ENCODE measurements around the gene RPL7L1. TPM values are rescaled to one million over a fixed set of nuclear protein-coding genes. Genes with fewer than 3 reads are reported as not detected.

Gene RPL7L1
- total RNA-seq, 1 experiment from 2014 or later = 159 TPM

DNA sequence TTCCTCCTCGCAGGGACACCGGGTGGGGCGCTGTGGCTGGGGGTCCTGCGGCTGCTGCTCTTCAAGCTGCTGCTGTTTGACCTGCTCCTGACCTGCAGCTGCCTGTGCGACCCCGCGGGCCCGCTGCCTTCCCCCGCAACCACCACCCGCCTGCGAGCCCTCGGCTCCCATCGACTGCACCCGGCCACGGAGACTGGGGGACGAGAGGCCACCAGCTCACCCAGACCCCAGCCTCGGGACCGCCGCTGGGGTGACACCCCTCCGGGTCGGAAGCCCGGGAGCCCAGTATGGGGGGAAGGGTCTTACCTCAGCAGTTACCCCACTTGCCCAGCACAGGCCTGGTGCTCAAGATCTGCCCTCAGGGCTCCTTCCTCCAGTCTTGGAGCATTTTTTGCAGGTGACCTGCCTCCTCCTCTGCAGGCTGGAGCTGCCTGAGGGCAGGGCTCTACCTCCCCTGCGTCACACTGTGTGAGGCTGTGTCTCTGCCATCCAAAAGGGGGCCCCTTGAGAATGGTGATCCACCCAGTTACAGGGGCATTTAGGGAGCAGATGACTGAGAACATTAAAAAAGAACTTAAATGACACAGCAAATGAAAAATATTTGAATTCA, 45.9 kb downstream of the RPL7L1 start:
- in situ Hi-C loops (cut with HindIII; ENCODE audit: low sequenced_read_pairs) = no loop called here
- no peak for DNase-seq (ENCODE audit: low spot score)

DNA sequence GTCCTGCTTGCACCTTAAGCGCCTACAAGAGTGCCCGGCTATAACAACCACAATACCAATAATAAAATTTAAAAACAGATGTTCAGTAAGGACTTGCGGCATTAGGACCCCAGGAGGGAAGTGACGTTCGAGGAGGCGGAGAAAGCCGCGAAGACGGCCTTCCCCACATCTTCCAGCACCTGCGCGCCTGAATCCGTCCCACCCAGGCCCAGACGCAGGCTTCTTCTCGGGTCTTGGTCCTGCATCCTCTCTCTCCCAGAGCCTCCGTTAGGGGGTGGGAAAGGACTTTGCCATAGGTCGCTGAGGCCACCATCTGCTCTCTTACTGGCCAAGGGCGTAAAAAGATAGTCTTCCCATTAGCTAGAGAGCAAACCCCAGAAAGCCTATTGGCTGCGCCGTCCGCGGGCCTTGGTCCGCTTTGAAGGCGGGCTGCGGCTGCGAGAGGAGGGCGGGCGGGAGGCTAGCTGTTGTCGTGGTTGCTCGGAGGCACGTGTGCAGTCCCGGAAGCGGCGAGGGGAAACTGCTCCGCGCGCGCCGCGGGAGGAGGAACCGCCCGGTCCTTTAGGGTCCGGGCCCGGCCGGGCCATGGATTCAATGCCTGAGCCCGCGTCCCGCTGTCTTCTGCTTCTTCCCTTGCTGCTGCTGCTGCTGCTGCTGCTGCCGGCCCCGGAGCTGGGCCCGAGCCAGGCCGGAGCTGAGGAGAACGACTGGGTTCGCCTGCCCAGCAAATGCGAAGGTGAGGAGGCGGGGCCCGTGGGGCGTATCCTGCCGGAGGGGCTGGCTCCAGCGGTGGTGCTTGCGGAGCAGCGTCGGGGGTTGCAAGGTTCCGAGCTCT, 49.8 kb downstream of the RPL7L1 start, which contains the start of gene CNPY3:
Gene CNPY3 (plus strand): TSS at position 495 of the 835 bp plus-strand sequence. CDS start 91 bp downstream, at position 586.
- peak; percentile 99 for DNase-seq (ENCODE audit: low spot score)
- in situ Hi-C loops (cut with HindIII; ENCODE audit: low sequenced_read_pairs) = no loop called here

DNA sequence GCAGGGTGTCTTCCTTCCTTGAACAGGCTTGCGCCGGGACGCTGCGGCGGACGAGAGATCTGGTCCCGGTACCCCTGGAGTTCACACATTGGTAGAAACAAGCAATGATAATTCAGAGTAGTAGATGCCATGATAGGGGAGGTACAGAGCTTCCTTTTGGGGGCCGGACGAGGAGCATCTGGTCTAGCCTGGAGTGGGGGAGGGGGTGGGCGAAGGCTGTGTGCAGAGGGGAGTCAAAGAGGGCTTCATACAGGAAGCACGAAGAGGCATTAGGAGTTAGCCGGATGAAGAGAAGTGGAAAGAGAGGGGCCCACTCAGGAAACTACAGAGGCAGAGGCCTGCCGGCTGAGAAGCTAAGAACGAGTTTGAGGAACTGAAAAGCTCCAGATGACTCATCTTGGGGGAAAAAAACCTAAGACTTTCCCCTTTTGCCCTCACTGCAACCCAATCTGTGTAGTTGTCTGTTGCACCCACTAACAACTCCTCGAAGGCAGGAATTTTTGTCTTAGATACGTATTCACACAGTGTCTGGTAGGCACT, 50.5 kb downstream of the RPL7L1 start:
- in situ Hi-C loops (cut with HindIII; ENCODE audit: low sequenced_read_pairs) = no loop called here
- no peak for DNase-seq (ENCODE audit: low spot score)

DNA sequence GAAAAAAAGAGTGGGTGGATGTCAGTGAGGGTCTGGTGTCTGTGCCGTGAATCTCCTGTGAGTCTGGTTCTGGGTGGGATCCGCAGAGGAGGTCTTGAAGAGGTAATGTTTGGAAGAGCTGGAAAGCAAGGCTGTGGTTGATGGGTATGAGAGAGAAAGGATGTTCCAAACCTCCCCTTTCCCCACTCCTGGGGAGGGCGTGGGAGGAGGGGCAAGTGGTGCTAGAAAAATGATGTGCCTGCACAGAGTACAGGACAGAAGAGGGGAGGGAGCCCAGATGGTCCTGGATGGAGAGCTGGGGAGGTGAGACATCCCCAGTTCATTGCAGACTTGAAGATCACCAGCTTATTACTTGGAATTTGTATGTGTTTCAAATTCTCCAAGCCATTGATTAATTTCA, 53.0 kb downstream of the RPL7L1 start:
- in situ Hi-C loops (cut with HindIII; ENCODE audit: low sequenced_read_pairs) = no loop called here
- no peak for DNase-seq (ENCODE audit: low spot score)

DNA sequence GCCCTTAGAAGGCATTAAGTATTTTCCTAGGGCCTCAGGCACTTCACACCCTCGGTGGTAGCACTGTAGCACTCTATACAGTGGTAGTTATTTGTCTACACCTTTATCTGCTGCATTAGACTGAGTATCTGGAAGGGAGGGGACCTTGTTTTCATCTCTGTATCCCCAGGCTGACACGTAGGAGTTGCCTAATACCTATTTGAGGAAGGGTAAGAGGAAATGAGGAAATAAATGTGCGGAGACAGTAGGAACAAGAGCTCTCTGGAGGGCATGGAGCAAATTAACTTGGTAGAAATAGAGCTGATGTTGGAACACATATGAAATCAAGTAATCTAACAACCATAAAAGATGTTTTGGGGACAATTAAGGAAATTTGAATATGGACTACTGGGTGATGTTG, 53.8 kb downstream of the RPL7L1 start:
- in situ Hi-C loops (cut with HindIII; ENCODE audit: low sequenced_read_pairs) = no loop called here
- no peak for DNase-seq (ENCODE audit: low spot score)

GRCh38 chr6:42935322-42935721, 55.9 kb downstream of the RPL7L1 start:
- in situ Hi-C loops (cut with HindIII; ENCODE audit: low sequenced_read_pairs) = no loop called here

DNA sequence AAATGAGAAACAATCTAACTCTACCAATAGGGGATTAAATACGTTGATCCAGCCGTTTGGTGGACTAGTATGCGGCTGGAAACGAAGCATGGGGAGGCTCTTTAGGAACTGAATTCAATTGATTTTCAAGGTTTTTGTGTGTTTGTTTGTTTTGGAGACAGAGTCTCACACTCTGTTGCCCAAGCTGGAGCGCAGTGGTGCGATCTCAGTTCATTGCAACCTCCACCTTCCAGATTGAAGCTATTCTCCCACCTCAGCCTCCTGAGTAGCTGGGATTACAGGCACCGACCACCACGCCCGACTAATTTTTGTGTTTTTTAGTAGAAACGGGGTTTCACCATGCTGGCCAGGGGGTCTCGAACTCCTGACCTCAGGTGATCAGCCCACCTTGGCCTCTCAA, 57.0 kb downstream of the RPL7L1 start:
- no peak for DNase-seq (ENCODE audit: low spot score)
- in situ Hi-C loops (cut with HindIII; ENCODE audit: low sequenced_read_pairs) = no loop called here

More at GRCh38 chr6:42935322-42935721, 55.9 kb downstream of the RPL7L1 start:
- no peak for DNase-seq (ENCODE audit: low spot score)

DNA sequence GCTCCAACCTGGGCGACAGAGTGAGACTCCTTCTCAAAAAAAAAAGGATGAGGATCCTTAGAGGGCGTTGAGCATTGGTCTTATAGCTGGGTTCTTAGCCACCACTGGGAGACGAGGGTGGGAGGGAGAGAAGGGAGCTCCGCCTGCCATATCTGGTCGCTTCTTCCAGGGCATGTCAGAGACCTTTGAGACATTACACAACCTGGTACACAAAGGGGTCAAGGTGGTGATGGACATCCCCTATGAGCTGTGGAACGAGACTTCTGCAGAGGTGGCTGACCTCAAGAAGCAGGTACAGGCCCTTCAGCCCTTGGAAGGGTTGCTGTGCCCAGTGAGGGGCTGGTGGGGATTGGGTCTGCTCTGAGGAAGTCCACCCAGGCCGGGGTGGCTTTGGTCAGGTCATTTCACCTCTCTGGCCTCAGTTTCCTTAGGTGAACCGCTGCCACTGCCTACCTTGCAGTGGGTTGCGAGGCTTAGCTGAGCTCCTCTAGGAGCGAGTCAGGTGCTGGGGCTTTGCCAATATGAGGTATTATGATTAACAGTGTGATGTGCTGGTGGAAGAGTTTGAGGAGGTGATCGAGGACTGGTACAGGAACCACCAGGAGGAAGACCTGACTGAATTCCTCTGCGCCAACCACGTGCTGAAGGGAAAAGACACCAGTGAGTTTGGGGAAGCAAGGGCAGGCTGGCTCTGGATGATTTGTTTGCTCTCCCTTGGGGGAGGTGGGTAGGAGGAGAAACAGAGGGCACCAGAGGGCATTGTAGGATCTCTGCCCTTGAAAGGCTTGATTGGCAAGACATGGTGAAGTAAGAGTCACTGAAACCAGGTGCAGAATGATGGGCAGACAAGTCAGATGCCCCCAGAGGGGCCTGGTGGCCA, 58.4 kb downstream of the RPL7L1 start:
- in situ Hi-C loops (cut with HindIII; ENCODE audit: low sequenced_read_pairs) = no loop called here

GRCh38 chr6:42938428-42938796, 59.0 kb downstream of the RPL7L1 start:
- in situ Hi-C loops (cut with HindIII; ENCODE audit: low sequenced_read_pairs) = no loop called here
- no peak for DNase-seq (ENCODE audit: low spot score)

More for the DNA sequence above, 58.4 kb downstream of the RPL7L1 start:
- no peak for DNase-seq (ENCODE audit: low spot score)

DNA sequence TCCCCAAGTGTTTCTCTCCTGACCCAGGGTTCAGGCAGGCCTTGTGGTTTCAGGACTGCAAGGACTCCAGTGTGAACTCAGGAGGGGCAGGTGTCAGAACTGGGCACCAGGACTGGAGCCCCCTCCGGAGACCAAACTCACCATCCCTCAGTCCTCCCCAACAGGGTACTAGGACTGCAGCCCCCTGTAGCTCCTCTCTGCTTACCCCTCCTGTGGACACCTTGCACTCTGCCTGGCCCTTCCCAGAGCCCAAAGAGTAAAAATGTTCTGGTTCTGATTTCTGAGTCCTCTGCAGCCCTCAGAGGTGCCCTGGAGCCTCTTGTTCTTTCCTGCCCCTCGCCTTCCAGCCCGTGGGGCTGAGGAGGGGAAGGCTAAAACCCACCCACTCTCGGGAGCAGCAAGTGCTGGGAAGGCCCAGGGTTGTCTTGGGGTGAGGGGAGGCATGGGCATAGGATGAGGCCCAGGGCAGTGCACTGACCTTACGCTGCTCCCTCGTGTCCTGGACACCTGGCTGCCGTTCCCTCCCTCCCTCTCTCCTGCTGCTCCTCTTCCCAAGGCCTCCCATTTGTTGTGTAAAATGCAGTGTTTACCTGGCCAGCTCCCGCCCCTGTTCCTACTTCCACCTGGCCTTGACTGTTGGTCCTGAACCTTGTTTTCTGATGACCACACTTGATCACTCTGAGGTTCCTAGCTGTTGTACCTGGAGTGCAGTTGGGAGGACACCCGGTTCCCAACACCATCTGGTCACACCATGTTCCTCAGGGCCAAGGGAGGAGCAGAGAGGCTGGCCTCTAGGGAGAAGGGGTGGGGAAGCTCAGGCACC, 59.8 kb downstream of the RPL7L1 start:
- in situ Hi-C loops (cut with HindIII; ENCODE audit: low sequenced_read_pairs) = no loop called here
- no peak for DNase-seq (ENCODE audit: low spot score)

Other genes with a start within 250 kb of the RPL7L1 start
- gene PRPH2, start 157.0 kb upstream of the RPL7L1 start, total RNA-seq (2014; rRNA removed; shearing (Covaris generic)) = not detected in 2 replicates
- gene TBCC, start 133.5 kb upstream of the RPL7L1 start, total RNA-seq (2014; rRNA removed; shearing (Covaris generic)) = 57.7 and 73.2 TPM in 2 replicates
- 0.37 and 1.6 TPM in 2 replicates for gene BICRAL, start 97.6 kb upstream of the RPL7L1 start, total RNA-seq (2014; rRNA removed; shearing (Covaris generic))
- gene PTCRA, start 36.4 kb downstream of the RPL7L1 start, total RNA-seq (2014; rRNA removed; shearing (Covaris generic)) = not detected in 2 replicates
- 47.5 and 52.5 TPM in 2 replicates for gene CNPY3, start 49.9 kb downstream of the RPL7L1 start, total RNA-seq (2014; rRNA removed; shearing (Covaris generic))
- gene GNMT, start 81.1 kb downstream of the RPL7L1 start, total RNA-seq (2014; rRNA removed; shearing (Covaris generic)) = 0.75 TPM in 1 of 2 replicates, not detected in the other
- 14.1 and 19.2 TPM in 2 replicates for gene PEX6, start 99.6 kb downstream of the RPL7L1 start, total RNA-seq (2014; rRNA removed; shearing (Covaris generic))
- 64.8 and 71.0 TPM in 2 replicates for gene PPP2R5D, start 105.0 kb downstream of the RPL7L1 start, total RNA-seq (2014; rRNA removed; shearing (Covaris generic))
- 77.0 and 78.3 TPM in 2 replicates for gene MEA1, start 134.3 kb downstream of the RPL7L1 start, total RNA-seq (2014; rRNA removed; shearing (Covaris generic))
- 131 and 136 TPM in 2 replicates for gene KLHDC3, start 134.6 kb downstream of the RPL7L1 start, total RNA-seq (2014; rRNA removed; shearing (Covaris generic))
- 140 and 164 TPM in 2 replicates for gene RRP36, start 142.0 kb downstream of the RPL7L1 start, total RNA-seq (2014; rRNA removed; shearing (Covaris generic))
- 29.0 and 33.1 TPM in 2 replicates for gene CUL7, start 174.2 kb downstream of the RPL7L1 start, total RNA-seq (2014; rRNA removed; shearing (Covaris generic))
- 51.0 and 92.2 TPM in 2 replicates for gene MRPL2, start 179.8 kb downstream of the RPL7L1 start, total RNA-seq (2014; rRNA removed; shearing (Covaris generic))
- 13.8 and 14.1 TPM in 2 replicates for gene KLC4, start 180.0 kb downstream of the RPL7L1 start, total RNA-seq (2014; rRNA removed; shearing (Covaris generic))
- 237 and 257 TPM in 2 replicates for gene PTK7, start 196.7 kb downstream of the RPL7L1 start, total RNA-seq (2014; rRNA removed; shearing (Covaris generic))

All from G401 (cell line).